DOHH2 (cell line): ENCODE results near the gene ZNRF2.

Experiments
- EZH2phosphoT487 ChIP-seq: fragments of 200-600 bp; sonication (generic); IDR thresholded peaks from 2 replicates; pipeline ENCODE4 v1.6.1; 2017; ENCODE audit warnings: borderline replicate concordance, mild to moderate bottlenecking, antibody characterized with exemption, low read length, moderate library complexity, mixed read lengths
- TF ChIP-seq, protein P1 (sequence below): fragments of 200-600 bp; sonication (generic); IDR thresholded peaks from one replicate; pipeline ENCODE4 v1.5.1; 2014; ENCODE audit warnings: antibody characterized with exemption, mild to moderate bottlenecking, low read depth, low read length; ENCODE audit not compliant: poor library complexity, severe bottlenecking

GRCh38 chr7:30411897-30412296 lies 127.5 kb downstream of the ZNRF2 start:
- TF ChIP-seq, protein P1, sequence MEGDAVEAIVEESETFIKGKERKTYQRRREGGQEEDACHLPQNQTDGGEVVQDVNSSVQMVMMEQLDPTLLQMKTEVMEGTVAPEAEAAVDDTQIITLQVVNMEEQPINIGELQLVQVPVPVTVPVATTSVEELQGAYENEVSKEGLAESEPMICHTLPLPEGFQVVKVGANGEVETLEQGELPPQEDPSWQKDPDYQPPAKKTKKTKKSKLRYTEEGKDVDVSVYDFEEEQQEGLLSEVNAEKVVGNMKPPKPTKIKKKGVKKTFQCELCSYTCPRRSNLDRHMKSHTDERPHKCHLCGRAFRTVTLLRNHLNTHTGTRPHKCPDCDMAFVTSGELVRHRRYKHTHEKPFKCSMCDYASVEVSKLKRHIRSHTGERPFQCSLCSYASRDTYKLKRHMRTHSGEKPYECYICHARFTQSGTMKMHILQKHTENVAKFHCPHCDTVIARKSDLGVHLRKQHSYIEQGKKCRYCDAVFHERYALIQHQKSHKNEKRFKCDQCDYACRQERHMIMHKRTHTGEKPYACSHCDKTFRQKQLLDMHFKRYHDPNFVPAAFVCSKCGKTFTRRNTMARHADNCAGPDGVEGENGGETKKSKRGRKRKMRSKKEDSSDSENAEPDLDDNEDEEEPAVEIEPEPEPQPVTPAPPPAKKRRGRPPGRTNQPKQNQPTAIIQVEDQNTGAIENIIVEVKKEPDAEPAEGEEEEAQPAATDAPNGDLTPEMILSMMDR = no peak
- TF ChIP-seq EZH2phosphoT487 = no peak
